Activated gamma-delta T cell treated with anti-CD3 and anti-CD28 coated beads, Interleukin-2, amount 50 U/mL, for 16 hours (primary cell): Measurements from ENCODE around the gene SIPA1L3.

ENCODE experiments used
- DNase-seq: peaks from one replicate; pipeline ENCODE4 v3.0.0-alpha.2; 2020; ENCODE audit warnings: low read depth

SIPA1L3 gene

GRCh38 chr19:38152461-38153379 lies 245.7 kb downstream of the SIPA1L3 start:
- DNase-seq: no peak

- DNase-seq: no peak
Observed at GRCh38 chr19:38155453-38155852, 248.4 kb downstream of the SIPA1L3 start.

- DNase-seq: no peak
Observed at GRCh38 chr19:38158730-38159129, 251.7 kb downstream of the SIPA1L3 start.

GRCh38 chr19:38162094-38162493 lies 255.1 kb downstream of the SIPA1L3 start:
- DNase-seq: no peak

- no peak for DNase-seq
Observed at GRCh38 chr19:38162632-38163031, 255.6 kb downstream of the SIPA1L3 start.

GRCh38 chr19:38163419-38164290 lies 256.6 kb downstream of the SIPA1L3 start:
- no peak for DNase-seq

- no peak for DNase-seq
Observed at GRCh38 chr19:38164526-38164925, 257.5 kb downstream of the SIPA1L3 start.

GRCh38 chr19:38165335-38165734 lies 258.3 kb downstream of the SIPA1L3 start:
- DNase-seq: no peak

- no peak for DNase-seq
Observed at GRCh38 chr19:38168637-38169036, 261.6 kb downstream of the SIPA1L3 start.

GRCh38 chr19:38170334-38170733 lies 263.3 kb downstream of the SIPA1L3 start:
- DNase-seq: no peak

GRCh38 chr19:38172001-38172400 lies 265.0 kb downstream of the SIPA1L3 start:
- DNase-seq: no peak

GRCh38 chr19:38173291-38174041 lies 266.5 kb downstream of the SIPA1L3 start:
- no peak for DNase-seq

- no peak for DNase-seq
Observed at GRCh38 chr19:38175422-38175821, 268.4 kb downstream of the SIPA1L3 start.

- DNase-seq: no peak
Observed at GRCh38 chr19:38180071-38180470, 273.1 kb downstream of the SIPA1L3 start.

- no peak for DNase-seq
Observed at GRCh38 chr19:38182536-38183210, 275.7 kb downstream of the SIPA1L3 start.

GRCh38 chr19:38183251-38183897 lies 276.4 kb downstream of the SIPA1L3 start:
- DNase-seq: no peak

GRCh38 chr19:38184815-38185214 lies 277.8 kb downstream of the SIPA1L3 start:
- DNase-seq: no peak

GRCh38 chr19:38185562-38185961 lies 278.6 kb downstream of the SIPA1L3 start:
- DNase-seq: no peak

- DNase-seq: no peak
Observed at GRCh38 chr19:38190061-38190460, 283.1 kb downstream of the SIPA1L3 start.

GRCh38 chr19:38190793-38191192 lies 283.8 kb downstream of the SIPA1L3 start:
- no peak for DNase-seq

GRCh38 chr19:38191747-38192146 lies 284.7 kb downstream of the SIPA1L3 start:
- no peak for DNase-seq
